Stimulated activated naive CD8-positive, alpha-beta T cell treated with anti-CD3 and anti-CD28 coated beads, Interleukin-15, Interleukin-2, amounts not matched to agents 100 U/mL and 50 U/mL, for 24 hours (primary cell): Measurements from ENCODE around the gene PDS5A.
"Not testable (repeated sequence)": the region's sequence is repeated elsewhere in the genome, so short reads cannot be mapped to it uniquely, and the experiment has no call there.

Source experiments
- ATAC-seq: fragments of 150-1000 bp; cut with Tn5 transposase; one replicate; pipeline ENCODE4 v1.10.0; 2021
- DNase-seq: peaks from one replicate; pipeline ENCODE4 v3.0.0; 2021

Gene PDS5A

GRCh38 chr4:39977489-39978377, at the start of gene PDS5A:
Gene PDS5A, minus strand, starts transcription at chr4:39977911. Its CDS starts 1,334 bp downstream, at chr4:39976577.
- DNase-seq (peak; percentile 92), ATAC-seq (peak; percentile 91)

- ATAC-seq = not testable (repeated sequence)
Measured at GRCh38 chr4:40024049-40024448, 46.3 kb upstream of the PDS5A start.

GRCh38 chr4:40021116-40021515, 43.4 kb upstream of the PDS5A start:
- ATAC-seq, DNase-seq: not testable (repeated sequence)

More at GRCh38 chr4:40024049-40024448, 46.3 kb upstream of the PDS5A start:
- DNase-seq = not testable (repeated sequence)

- DNase-seq = no peak
Measured at GRCh38 chr4:40020221-40020620, 42.5 kb upstream of the PDS5A start.

GRCh38 chr4:40016007-40016406, 38.3 kb upstream of the PDS5A start:
- DNase-seq (no peak), ATAC-seq (no peak)

More at GRCh38 chr4:40020221-40020620, 42.5 kb upstream of the PDS5A start:
- ATAC-seq = no peak

GRCh38 chr4:40003986-40004385, 26.3 kb upstream of the PDS5A start:
- no peak for ATAC-seq
- no peak for DNase-seq

- DNase-seq (no peak), ATAC-seq (no peak)
Measured at GRCh38 chr4:40000711-40001110, 23.0 kb upstream of the PDS5A start.

GRCh38 chr4:39998659-39999345, 21.1 kb upstream of the PDS5A start:
- DNase-seq (no peak), ATAC-seq (no peak)

GRCh38 chr4:39996811-39997210, 19.1 kb upstream of the PDS5A start:
- no peak for DNase-seq
- no peak for ATAC-seq

GRCh38 chr4:39994406-39994805, 16.7 kb upstream of the PDS5A start:
- DNase-seq (no peak), ATAC-seq (no peak)

GRCh38 chr4:39989381-39989780, 11.7 kb upstream of the PDS5A start:
- ATAC-seq, DNase-seq: not testable (repeated sequence)

- DNase-seq (no peak), ATAC-seq (no peak)
Measured at GRCh38 chr4:39987485-39987884, 9.8 kb upstream of the PDS5A start.

- ATAC-seq = no peak
- no peak for DNase-seq
Measured at GRCh38 chr4:39978904-39979303, 1.2 kb upstream of the PDS5A start.

GRCh38 chr4:39978378-39978775, 666 bp upstream of the PDS5A start:
- DNase-seq (no peak), ATAC-seq (no peak)

GRCh38 chr4:39976945-39977488, 694 bp downstream of the PDS5A start:
- peak; percentile 23 for ATAC-seq

GRCh38 chr4:39976141-39976944, 1.4 kb downstream of the PDS5A start:
- DNase-seq (peak; percentile 75), ATAC-seq (peak; percentile 37)

More at GRCh38 chr4:39976945-39977488, 694 bp downstream of the PDS5A start:
- peak; percentile 59 for DNase-seq

GRCh38 chr4:39975488-39976089, 2.1 kb downstream of the PDS5A start:
- DNase-seq (no peak), ATAC-seq (no peak)

GRCh38 chr4:39973052-39973451, 4.7 kb downstream of the PDS5A start:
- DNase-seq, ATAC-seq: not testable (repeated sequence)

GRCh38 chr4:39970671-39971640, 6.8 kb downstream of the PDS5A start:
- DNase-seq = no peak
- no peak for ATAC-seq

GRCh38 chr4:39963656-39964055, 14.1 kb downstream of the PDS5A start:
- no peak for ATAC-seq
- DNase-seq = no peak
